Measurements from ENCODE around the gene KCNG2.
"Not testable (repeated sequence)": the region's sequence is repeated elsewhere in the genome, so short reads cannot be mapped to it uniquely, and the experiment has no call there.

KCNG2 gene

DNA sequence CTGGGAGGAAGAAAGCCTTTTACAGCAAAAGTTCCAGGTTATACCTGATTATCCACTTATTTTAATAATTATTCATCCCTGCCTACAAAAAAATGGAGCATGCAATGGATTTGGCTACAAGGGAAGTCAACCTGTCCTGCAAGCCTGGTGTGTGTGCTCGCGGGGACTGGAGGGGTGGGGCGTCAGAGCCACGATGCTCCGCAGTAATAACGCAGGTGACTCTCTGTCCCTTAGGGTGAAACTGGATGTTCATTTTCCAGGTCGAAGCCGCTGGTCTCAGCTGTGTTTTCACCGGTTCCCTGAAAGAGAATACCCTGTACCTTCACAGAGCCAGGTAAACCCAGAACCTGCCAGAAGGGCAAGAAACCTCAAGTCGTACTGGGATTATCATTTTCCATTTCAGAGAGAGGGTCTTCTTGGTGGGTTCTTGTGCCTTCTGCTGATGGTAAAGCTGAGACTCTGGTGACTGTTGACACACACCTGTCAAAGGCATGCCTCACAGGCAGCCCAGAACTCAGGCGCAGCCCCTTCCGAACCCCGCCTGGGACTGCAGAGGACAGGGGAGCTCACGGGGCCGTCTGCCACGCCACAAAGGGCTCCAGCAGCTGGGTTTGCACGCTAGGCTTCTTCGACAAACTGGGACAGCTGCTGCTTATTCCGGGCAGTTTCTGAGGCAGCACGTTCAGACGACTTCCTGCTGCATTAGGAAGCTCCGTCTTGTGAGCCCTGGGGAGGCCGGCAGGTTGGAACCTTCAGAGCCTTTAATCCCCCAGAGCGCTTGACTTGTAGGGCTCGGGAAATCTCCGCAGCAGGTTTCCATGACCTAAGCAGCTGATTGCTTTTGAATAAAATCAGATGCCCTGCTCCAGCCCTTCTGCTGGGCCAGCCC, 58.6 kb downstream of the KCNG2 start:
- peak; percentile 58 for DNase-seq

DNA sequence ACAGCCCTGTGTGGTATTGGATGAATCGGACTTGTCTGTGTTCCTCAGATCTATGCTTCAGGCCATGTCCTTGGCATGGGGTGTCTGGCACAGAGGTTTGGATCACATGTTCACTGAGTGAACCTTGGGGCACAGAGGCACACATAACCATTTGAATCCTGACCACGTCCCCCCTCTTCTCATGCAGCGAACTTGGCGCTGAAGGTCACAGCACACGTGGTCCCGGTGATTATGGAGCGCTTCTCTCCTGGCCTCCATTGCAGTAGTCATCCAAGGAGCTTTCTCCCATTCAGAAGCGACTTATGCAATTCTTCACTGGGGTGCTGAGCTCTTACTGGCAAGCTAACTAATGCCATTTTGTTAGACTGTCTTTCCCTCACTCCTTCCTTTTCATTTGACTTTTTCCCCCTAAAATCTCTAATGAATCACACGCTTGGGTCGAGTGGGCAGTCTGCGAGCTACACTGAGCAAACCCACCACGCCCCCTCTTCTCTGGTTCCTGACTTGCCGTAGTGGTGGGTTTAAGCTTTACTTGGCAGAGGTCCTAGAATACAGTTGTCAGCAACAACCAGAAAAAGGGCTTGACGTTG, 59.4 kb downstream of the KCNG2 start:
- peak; percentile 33 for DNase-seq

DNA sequence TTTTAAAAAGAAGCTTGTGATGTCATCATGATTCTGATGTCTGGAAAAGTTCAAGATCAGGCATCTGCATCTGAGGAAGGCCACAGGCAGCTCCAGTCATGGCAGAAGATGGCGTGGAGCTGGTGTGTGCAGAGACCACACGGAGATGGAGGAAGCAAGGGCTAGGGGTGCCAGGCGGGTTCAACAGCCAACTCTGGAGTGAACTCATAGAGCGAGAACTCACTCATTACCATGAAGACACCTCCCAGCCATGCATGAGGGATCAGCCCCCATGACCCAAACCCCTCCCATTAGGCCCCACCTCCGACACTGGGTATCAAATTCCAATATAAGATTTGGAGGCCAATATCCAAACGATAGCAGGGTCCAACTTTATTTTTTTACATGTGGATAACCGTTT, 61.6 kb downstream of the KCNG2 start:
- DNase-seq, result no peak

DNA sequence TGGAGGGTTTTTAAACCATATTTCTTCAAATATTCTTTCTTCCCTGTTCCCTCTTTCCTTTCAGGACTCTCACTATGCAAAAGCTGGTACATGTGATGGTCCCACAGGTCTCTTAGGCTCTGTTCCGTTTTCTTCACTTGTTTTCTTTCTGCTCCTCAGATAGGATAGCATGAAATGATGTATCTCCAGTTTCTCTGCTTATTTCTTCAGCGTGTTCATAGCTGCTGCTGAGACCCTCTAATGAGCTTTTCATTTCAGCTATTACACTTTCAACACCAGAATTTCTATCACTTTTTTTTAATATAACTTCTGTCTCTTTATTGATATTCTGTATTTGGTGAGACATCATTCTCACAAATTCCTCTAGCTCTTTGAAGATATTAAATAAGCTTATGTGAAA, 63.9 kb downstream of the KCNG2 start:
- DNase-seq, result no peak

DNA sequence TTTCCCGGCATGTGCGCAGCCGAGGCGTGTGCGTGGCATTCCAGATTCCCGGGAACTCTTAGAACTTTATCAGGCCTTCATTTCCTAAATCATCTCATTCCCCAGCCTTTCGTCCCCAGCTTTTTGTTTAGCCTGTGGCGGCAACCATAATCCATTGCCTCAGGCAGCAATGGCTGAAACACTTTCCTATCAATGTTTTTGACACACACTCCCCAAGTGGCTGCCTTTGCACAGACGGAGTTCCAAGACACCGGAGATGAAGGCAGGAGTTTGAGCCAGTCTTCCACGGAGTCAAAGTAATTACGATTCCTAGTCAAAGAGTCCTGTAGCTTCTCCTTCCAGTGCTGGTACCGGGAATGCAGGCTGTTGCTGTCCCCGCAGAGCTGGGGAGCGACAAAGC, 64.8 kb downstream of the KCNG2 start:
- DNase-seq, result no peak

DNA sequence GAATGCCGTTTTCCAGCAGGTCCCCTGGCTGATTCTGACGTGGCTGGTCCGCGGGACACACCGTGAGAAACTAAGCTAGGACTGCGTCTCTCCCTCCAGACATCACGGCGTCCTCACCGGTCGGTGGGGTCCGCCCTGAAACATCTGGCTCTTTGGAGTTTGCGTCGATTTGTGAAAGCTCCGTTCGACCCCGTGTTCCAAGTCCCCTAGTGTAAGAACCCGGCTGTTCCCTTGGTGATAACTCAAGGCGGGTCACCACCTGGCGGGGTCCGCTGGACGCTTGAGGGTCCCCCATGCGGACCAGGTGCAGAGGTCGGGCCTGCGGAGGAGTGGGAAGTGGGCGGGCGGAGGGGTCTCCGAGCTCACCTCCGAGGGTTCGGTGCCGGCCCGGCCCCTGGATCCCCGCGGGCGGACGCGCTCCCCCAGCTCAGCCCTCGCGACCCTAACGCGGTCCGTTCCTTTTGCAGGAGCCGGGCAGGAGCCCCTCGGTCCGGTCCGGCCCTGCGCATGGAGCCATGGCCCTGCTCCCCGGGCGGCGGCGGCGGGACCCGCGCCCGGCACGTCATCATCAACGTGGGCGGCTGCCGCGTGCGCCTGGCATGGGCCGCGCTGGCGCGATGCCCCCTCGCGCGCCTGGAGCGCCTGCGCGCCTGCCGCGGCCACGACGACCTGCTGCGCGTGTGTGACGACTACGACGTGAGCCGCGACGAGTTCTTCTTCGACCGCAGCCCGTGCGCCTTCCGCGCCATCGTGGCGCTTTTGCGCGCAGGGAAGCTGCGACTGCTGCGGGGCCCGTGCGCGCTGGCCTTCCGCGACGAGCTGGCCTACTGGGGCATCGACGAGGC, 65.6 kb downstream of the KCNG2 start:
- no peak for DNase-seq

DNA sequence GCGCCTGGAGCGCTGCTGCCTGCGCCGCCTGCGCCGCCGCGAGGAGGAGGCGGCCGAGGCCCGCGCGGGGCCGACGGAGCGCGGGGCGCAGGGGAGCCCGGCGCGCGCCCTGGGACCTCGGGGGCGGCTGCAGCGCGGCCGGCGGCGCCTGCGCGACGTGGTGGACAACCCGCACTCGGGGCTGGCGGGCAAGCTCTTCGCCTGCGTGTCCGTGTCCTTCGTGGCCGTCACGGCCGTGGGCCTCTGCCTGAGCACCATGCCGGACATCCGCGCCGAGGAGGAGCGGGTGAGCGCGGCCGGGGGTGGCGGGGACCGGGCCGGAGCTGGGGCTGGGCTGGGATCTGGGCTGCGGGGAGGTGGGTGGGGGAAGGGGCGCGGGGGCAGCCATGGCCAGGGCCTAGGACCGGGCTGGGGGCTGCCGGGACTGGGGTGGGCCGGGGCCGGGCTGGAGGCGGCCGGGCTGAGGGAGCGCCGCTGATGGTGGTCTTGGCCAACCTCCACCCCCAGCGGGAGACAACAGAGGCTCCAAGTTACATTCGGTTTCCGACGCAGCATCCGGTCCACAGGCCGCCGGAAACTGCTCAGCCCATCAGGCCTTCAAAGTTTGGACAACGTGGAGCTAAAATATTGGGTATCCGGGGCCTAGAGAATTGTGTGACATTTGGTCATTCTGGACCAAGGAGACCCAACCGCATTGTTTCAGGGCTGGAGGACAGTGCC, 66.4 kb downstream of the KCNG2 start:
- DNase-seq, result no peak

DNA sequence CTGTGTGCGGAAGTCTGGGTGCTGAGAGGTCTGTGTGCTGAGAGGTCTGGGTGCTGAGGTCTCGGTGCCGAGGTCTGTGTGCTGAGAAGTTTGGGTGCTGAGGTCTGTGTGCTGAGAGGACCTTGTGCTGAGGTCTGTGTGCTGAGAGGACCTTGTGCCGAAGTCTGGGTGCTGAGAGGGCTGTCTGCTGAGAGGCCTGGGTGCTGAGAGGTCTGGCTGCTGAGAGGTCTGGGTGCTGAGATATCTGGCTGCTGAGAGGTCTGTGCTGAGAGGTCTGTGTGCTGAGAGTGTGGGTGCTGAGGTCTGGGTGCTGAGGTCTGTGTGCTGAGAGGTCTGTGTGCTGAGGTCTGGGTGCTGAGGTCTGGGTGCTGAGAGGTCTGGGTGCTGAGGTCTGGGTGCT, 67.2 kb downstream of the KCNG2 start:
- DNase-seq, result not testable (repeated sequence)

DNA sequence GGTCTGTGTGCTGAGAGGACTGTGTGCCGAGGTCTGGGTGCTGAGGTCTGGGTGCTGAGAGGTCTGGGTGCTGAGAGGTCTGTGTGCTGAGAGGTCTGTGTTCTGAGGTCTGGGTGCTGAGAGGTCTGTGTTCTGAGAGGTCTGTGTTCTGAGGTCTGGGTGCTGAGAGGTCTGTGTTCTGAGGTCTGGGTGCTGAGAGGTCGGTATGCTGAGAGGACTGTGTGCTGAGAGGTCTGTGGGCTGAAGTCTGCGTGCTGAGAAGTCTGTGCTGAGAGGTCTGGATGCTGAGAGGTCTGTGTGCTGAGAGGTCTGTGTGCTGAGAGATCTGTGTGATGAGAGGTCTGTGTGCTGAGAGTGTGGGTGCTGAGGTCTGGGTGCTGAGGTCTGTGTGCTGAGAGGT, 68.2 kb downstream of the KCNG2 start:
- DNase-seq, result not testable (repeated sequence)

DNA sequence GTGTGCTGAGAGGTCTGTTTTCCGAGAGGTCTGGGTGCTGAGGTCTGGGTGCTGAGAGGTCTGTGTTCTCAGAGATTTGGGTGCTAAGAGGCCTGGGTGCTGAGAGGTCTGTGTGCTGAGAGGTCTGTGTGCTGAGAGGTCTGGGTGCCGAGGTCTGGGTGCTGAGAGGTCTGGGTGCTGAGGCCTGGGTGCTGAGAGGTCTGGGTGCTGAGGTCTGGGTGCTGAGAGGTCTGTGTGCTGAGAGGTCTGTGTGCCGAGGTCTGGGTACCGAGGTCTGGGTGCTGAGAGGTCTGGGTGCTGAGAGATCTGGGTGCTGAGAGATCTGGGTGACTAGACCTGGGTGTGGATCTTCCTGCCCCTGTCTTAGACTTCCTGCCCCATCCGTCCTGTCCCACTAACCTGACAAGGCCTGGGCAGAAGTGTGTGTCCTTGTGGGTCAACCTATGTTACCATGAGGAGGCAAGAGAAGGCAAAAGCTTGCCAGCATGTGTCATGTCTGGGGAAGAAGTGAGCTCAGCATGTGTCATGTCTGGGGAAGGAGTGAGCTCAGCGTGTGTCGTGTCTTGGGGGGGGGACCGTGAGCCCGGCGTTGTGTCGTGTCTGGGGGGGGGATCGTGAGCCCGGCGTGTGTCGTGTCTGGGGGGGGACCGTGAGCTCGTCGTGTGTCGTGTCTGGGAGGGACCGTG, 69.3 kb downstream of the KCNG2 start:
- DNase-seq, result no peak

DNA sequence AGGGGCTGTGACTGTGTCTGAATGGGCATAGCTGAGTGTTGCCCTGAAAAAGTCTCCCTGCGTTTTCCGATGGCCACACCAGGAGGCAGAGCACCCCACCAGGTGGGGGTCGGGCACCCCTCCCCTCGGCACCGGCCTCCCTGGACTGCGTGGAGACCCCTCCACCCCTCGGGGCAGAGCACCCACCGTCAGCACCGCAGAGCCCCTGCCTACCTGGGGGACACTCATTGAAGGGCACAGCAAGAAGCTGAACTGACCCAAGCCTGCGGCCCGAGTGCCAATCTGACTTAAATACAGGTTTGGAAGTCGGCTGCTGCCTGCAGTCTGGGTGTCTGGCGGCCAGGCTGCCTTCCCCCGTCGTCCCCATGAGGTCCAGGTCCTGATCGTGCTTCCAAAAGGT, 69.9 kb downstream of the KCNG2 start:
- no peak for DNase-seq

DNA sequence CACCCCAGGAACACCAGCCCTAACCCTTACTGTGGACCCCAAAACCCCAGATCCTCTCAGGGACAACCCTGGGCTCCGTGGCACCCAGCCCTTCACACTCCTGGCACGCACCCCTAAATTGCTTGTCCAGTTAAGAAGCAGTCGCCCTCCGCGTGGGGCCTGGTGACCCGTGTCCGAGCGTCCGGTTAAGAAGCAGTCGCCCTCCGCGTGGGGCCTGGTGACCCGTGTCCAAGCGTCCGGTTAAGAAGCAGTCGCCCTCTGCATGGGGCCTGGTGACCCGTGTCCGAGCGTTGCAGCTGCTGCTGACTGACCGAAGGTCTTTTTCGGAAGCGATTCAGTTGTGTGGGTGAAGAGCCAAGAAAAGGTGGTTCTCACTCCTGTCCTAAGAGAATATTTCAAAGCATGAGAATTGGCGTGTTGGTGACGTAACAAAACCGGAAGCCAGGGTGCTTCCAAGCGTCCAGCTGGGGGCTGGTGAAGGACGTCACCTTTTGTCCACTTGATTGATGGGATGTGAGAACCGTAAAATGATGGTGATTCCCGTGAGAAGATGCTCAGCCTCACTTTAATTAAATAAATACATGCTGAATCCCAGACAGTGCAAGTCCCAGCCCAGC, 70.5 kb downstream of the KCNG2 start:
- no peak for DNase-seq

DNA sequence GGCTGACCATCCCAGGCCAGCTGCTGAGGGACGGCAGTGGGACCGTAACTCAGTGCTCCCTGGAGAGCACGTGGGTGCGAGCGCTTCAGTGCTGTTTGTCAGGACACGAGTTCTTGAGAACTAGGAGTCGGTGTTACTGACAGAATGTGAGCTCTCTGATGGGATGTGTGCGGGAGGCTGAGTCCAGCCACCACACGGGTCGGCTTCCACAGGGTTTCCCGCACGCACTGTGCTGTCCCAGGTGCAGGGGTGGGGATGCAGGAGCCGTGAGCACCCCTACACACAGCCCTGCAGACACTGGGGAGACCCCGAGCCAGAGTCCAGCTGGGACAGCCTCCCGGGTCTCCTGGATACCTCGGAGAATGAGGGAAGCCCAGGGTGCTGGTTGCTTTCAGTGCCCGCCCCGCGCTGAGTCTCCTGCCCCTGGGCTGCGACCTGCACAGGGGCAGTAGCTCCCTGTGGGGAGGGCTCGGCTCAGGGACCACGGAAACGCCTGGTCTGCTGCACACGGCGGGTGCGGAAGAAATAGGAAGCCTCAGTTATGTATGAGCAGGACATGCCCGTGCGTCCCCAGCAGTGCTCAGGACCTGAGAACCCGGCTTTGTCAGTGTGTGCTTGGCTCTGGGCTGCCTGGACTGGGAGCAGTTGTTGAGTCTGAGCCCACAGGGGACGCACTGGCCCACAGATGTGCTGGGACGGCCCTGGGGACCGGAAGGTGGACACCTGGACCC, 71.2 kb downstream of the KCNG2 start:
- DNase-seq, result no peak

DNA sequence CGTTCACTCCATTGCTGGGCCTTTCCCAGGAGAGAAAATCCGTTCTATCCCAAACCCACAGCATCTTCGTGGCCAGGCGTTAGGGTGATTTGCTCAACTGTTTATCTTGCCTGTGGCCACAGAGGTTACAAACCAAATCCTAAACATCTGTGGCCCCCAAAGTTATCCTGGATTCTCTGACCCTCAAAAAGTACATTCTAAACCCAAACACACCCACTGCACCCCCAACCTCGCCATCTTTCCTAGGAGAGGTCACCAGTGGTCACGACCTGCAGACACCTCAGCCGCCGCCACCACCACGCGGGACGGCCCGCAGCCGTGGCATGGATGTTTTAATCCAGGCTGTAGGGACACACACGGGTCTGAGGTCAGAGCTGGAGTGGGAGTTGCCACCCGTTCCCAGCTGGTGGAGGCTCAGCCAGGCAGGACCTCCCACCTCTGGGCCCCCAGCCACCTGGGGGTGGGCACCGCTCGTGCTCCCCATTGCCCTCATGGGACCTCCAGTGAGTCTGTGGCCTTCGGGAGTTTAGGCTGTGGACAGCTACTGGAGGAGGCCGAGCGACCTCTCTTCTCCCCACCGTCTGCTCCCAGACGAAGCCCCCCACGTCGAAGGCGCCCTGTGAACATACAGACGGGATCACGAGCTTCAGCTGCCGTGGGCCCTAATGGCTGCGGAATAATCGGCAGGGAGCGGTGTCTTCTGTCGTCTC, 72.0 kb downstream of the KCNG2 start:
- no peak for DNase-seq

DNA sequence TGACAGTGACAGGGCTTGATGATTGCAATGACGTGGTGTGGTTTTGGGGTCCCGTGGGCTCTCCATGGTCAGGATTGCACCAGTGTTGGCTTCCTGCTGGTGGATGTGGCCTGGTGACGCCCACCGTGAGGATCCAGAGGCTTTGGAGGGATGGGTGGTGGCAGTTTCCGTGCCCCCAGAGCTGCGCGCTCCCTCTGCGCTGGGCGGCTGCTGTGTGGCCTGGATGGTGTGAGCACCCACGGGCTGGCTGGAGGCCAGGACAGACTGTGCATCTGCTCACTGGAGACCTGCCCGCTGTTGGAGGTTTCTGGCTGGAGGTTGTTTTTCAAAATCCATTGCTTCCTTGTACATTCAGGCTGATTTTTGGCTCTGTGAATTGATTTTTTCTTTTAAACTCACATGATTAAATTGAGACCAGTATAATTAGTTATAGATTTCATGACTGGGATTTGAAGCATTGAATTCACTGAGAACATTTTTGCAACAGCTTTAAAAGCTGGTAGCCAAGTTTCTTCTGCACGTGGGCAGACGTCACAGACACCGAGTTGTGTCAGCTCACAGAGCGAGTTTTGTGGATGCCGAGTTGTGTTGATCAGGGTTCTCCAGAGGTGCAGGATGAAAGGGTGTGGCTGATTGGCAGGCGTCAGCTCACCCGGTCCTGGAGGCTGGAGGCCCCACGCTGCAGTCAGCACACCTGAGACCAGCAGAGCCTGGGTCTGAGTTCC, 72.7 kb downstream of the KCNG2 start:
- DNase-seq, result peak; percentile 59

DNA sequence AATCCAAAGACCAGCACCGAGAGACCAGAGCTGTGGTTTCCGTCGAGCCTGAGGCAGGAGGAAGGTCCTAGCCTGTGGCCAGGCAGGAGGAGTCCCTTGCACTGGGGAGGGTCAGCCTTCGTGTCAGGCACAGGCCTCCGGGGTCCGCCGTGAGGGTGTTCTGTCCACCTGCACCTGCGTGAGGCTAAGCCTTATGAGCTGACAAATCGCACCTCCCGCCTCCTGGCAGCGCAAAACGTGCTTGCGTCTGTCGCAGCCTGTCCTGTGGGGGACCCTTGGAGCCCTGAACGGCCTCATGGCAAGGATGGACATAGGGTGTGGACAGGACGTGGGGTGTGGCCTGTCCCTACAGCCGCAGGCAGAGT, 73.3 kb downstream of the KCNG2 start:
- DNase-seq, result no peak

DNA sequence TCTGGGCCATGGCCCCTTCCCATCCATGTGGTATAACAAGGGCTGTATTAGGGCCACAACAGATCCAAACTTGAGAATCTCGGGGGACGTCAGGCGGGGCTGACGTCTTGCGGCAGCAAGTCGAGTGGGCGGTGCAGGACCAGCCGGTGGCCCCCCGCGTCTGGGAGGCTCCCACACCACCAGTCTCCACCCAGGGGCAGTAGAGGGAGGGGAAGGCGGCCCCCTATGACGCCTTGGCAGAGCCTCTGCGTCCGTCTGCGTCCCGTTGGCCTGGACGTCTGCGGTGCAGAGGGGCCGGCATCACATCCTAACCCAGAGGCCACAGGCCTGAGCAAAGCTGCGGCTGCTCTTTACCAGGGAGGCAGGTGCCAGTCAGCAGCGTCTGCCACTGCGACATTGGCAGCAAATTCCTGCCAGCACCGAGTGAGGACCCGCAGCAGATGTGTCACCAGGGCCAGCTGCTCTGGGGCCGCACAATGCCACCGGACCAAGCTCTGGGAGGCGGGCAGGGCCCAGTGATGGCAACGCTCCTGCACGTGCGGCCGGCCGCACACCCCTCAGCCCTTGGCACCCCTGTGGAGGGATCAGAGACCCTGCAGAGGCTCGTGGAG, 73.8 kb downstream of the KCNG2 start:
- DNase-seq, result peak; percentile 14

DNA sequence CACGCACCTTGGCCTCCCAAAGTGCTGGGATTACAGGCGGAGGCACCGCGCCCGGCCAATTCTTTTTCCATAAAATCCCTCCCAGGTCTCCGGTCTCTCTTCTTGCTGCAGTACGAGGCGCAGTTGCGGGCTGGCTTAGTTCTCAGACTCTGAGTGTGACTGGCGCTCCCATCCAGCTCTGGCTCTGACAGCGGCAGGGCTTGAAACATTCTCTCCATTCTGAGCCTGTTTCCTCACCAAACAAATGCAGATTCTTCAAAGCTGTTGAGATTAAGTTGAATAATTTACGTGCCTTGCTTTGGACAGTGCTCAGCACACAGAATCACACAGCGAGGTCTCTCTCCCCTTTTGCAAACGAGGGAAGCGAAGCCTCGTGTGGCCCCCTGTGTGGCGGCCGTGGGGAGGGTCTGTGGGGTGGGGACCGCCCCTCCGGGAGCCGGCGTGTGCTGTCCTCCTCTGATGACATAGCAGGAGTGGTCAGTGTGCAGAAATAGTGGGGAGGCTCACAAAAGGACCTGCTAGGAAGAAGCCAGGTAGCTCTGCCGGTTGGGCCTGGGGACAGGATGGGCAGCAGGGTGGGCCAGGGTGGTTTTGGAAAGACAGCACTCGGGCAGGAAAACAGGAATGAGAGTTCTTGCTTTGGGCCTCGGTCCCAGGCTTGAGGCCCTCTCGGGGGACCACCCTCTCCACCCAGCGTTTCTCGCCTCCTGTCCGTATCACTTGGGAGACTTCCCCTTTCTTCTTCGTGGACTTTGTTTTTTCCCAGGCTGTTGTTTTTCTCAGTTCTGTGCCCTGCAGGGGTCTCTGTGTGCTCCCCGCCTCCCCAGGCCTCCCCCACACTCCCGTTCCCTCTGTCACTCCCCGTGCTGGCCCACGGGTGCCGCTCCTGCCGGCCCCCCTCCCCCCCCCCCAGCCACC, 75.0 kb downstream of the KCNG2 start:
- DNase-seq, result no peak

Data from NCI-H1694 treated with DMSO at 0.1 percent for 48 hours (cell line).